Left lung (tissue), 10 donors: ENCODE measurements around the gene ARRDC3. TPM values are rescaled to one million over a fixed set of nuclear protein-coding genes. Genes with fewer than 3 reads are reported as not detected.
"Not testable (repeated sequence)": the region's sequence is repeated elsewhere in the genome, so short reads cannot be mapped to it uniquely, and the experiment has no call there.

Experiments
- ATAC-seq: fragments of 200-7000 bp; cut with Tn5 transposase; one replicate; pipeline ENCODE4 v1.9.1; 2020; ENCODE audit warnings: moderate library complexity
- DNase-seq, 4 donors: peaks; one replicate each; pipeline ENCODE4 v3.0.0-alpha.2; 2013 to 2020
- H3K27ac ChIP-seq, 2 donors: fragments of 200-600 bp; sonication (generic) in 1 of 2; one replicate each; pipeline versions ENCODE4 v1.5.0 to v1.8.0; 2020 to 2021
- H3K27me3 ChIP-seq, 2 donors: fragments of 200-600 bp; sonication (generic) in 1 of 2; one replicate each; pipeline versions ENCODE4 v1.5.0 to v1.8.0; 2020 to 2021
- H3K36me3 ChIP-seq, 2 donors: fragments of 200-600 bp; sonication (generic) in 1 of 2; one replicate each; pipeline versions ENCODE4 v1.5.0 to v1.8.0; 2020 to 2021
- H3K4me1 ChIP-seq, 2 donors: fragments of 200-600 bp; one replicate each; pipeline ENCODE4 v1.8.0; 2021
- H3K4me3 ChIP-seq, 2 donors: fragments of 200-600 bp; sonication (generic) in 1 of 2; one replicate each; pipeline versions ENCODE4 v1.5.0 to v1.8.0; 2020 to 2021; ENCODE audit warnings: mild to moderate bottlenecking in 1 of 2
- H3K9me3 ChIP-seq, 2 donors: fragments of 200-600 bp; sonication (generic) in 1 of 2; one replicate each; pipeline versions ENCODE4 v1.5.0 to v1.8.0; 2020 to 2021
- CTCF ChIP-seq, 2 donors: fragments of 200-600 bp; sonication (generic) in 1 of 2; IDR thresholded peaks; one replicate each; pipeline versions ENCODE4 v1.5.0 to v1.8.0; 2021; ENCODE audit warnings: antibody characterized with exemption in 2 of 2
- intact Hi-C, 2 donors: fragments of 100-400 bp; cut with DNase I; formaldehyde crosslinking; loops; one replicate each; pipeline versions ENCODE4 v1.11.2 to v1.14.2; 2022
- polyA plus RNA-seq, 6 donors: library from polyadenylated mRNA; unstranded; fragments of 120-200 nt; gene quantifications; one replicate each; pipeline ENCODE4 v1.2.1, GENCODE V29; 2013; ENCODE audit not compliant: insufficient read length in 6 of 6
- total RNA-seq, 2 donors: library from RNA; stranded (reverse); fragmentation: NEBNext Ultra II Directional; extraction: Animal tissue kit (Norgen Biotek cat#: 25700); gene quantifications; one replicate each; pipeline ENCODE4 v1.2.1, GENCODE V29; 2021
- donor health status: DM: no; HTN: yes; CAD: no.
- donor health status: DM: no; HTN: no; CAD: no.

The ARRDC3 gene
- total and polyA plus RNA-seq, 8 donors: 80.3 to 286 (median 128) TPM

- Histone ChIP-seq H3K9me3 (no peaks in the 10 kb centered on the region), H3K4me3 (no peak overlapping the region), H3K27me3 (no peaks in the 10 kb centered on the region), H3K4me1 (peaks cover 5 to 13% of the 10 kb centered on the region in 2 donors), H3K27ac (no peak overlapping the region), H3K36me3 (no peaks in the 10 kb centered on the region)
- no peak for ATAC-seq
- no peak for TF ChIP-seq CTCF (IDR thresholded peaks at IDR 0.05)
- intact Hi-C loops: loop anchor here in 1 of 2 donors (10.0 kb wide), 1 partner anchor 161 kb away; no protein-coding TSS in a partner anchor
- DNase-seq: no peak
These were observed 3.0 kb upstream of the ARRDC3 start for GRCh38 chr5:91386120-91386519.

- peaks cover 5 to 13% of the 10 kb centered on the region in 2 donors for H3K4me1 ChIP-seq
- H3K4me3 ChIP-seq, H3K27me3 ChIP-seq, H3K36me3 ChIP-seq, H3K27ac ChIP-seq, DNase-seq, H3K9me3 ChIP-seq, ATAC-seq: not testable (repeated sequence)
- intact Hi-C loops: loop anchor here in 1 of 2 donors (10.0 kb wide), 1 partner anchor 161 kb away; no protein-coding TSS in a partner anchor
These were observed 2.5 kb upstream of the ARRDC3 start for GRCh38 chr5:91385596-91385995.

- DNase-seq (peak in 2 of 4 donors; percentile 77 to 88), ATAC-seq (peak; percentile 18)
- Histone ChIP-seq H3K27ac (peak overlapping the region; percentile 99 to 100), H3K27me3 (no peaks in the 10 kb centered on the region), H3K4me1 (peaks cover 5 to 13% of the 10 kb centered on the region in 2 donors), H3K9me3 (no peaks in the 10 kb centered on the region), H3K4me3 (peak overlapping the region in 1 of 2 donors; percentile 76), H3K36me3 (no peaks in the 10 kb centered on the region)
- intact Hi-C loops: loop anchor here in 1 of 2 donors (5.0 to 10.0 kb wide), 2 partner anchors 160 to 283 kb away; no protein-coding TSS in a partner anchor
- TF ChIP-seq CTCF (IDR thresholded peaks at IDR 0.05): peak; percentile 96 to 97
These were observed 1.7 kb upstream of the ARRDC3 start for GRCh38 chr5:91384671-91385430.

- H3K4me1 ChIP-seq: peaks cover 5 to 13% of the 10 kb centered on the region in 2 donors
- intact Hi-C loops: loop anchor here in 1 of 2 donors (5.0 to 10.0 kb wide), 2 partner anchors 159 to 282 kb away; no protein-coding TSS in a partner anchor
- peak overlapping the region; percentile 99 to 100 for H3K27ac ChIP-seq
- TF ChIP-seq CTCF (IDR thresholded peaks at IDR 0.05): no peak
- peak overlapping the region; percentile 63 to 76 for H3K4me3 ChIP-seq
- H3K9me3 ChIP-seq: no peaks in the 10 kb centered on the region
- no peaks in the 10 kb centered on the region for H3K27me3 ChIP-seq
- H3K36me3 ChIP-seq: no peaks in the 10 kb centered on the region
- peak in 1 of 4 donors; percentile 44 for DNase-seq
- ATAC-seq: no peak
These were observed 811 bp upstream of the ARRDC3 start for GRCh38 chr5:91383956-91384300.

- TF ChIP-seq CTCF (IDR thresholded peaks at IDR 0.05): no peak
- Histone ChIP-seq H3K36me3 (peaks cover 0 to 6% of the 10 kb centered on the region in 2 donors), H3K9me3 (no peaks in the 10 kb centered on the region), H3K27me3 (no peaks in the 10 kb centered on the region), H3K4me3 (peak overlapping the region; percentile 63 to 76), H3K27ac (peak overlapping the region; percentile 99 to 100), H3K4me1 (peaks cover 7 to 26% of the 10 kb centered on the region in 2 donors)
- peak in 2 of 4 donors; percentile 54 to 61 for DNase-seq
- intact Hi-C loops: loop anchor here in 1 of 2 donors (5.0 to 10.0 kb wide), 2 partner anchors 158 to 280 kb away; no protein-coding TSS in a partner anchor
- no peak for ATAC-seq
These were observed 539 bp downstream of the ARRDC3 start for GRCh38 chr5:91382530-91383026.
